Measurements from ENCODE around the gene TRPC3.

The TRPC3 gene

GRCh38 chr4:121951521-121952110 is at the start of gene TRPC3:
Gene TRPC3, minus strand, starts transcription at chr4:121952060. Its CDS starts 380 bp downstream, at chr4:121951680.
- DNase-seq = peak; percentile 5 to 68

DNA sequence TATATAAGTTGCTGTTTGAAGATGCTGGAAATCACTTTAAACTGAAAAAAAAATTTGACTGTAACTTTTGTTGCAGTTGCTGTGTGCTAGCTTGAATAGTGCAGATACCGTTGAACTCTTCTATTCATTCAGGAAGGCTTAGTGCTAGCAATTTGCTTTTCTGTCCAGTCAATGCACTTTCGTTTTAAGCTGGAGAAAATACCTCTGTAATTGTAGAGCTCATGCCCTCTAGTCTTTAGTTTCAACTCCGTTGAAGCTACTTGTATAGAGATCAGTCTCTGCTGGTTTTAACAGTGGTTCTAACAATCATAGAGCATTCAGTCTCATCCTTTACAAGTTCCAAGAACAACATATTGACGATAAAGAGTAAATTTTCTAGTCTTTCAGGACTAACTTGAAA is 49.0 kb upstream of the TRPC3 start:
- no peak for DNase-seq

- peak; percentile 94 to 95 for DNase-seq
Measured at GRCh38 chr4:121998024-121998423, 46.2 kb upstream of the TRPC3 start.

DNA sequence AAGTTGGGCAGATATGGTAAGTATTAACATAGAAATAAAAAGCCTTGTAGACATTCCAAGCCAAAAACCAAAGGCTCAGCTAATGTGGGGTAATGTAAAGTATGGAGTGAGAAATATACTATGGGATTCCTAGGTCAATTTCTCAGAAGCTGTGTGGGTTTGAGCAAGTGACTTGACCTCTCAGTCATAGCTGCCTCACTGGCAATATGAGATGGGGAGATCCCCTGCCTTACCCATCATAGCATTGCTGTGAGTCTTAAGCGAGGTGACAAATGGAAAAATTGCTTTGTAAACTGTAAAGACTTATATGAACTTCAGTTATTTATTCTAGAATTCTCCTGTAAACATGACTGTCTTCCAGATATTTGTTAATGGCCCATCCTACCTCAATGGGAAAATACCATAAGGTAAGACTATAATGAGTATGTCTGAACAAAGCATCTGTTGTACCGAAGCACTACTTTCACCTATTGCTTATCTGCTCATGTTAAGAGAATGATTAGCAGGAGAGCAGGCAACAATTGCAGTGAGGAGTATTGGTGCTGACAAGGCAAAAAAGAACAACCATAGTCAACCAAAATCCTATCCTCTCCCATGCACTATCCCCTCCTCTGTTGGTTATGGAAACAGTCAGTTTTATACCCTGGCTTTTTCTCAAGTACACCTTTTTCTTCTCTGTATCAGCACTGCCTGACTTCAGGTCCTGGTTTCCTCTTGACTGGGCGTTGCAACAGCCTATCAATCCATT is 44.1 kb upstream of the TRPC3 start:
- DNase-seq = no peak

GRCh38 chr4:121991968-121992367 is 40.1 kb upstream of the TRPC3 start:
- DNase-seq = no peak

GRCh38 chr4:121990489-121990888 is 38.6 kb upstream of the TRPC3 start:
- no peak for DNase-seq

- no peak for DNase-seq
Measured at GRCh38 chr4:121989715-121990114, 37.9 kb upstream of the TRPC3 start.

DNA sequence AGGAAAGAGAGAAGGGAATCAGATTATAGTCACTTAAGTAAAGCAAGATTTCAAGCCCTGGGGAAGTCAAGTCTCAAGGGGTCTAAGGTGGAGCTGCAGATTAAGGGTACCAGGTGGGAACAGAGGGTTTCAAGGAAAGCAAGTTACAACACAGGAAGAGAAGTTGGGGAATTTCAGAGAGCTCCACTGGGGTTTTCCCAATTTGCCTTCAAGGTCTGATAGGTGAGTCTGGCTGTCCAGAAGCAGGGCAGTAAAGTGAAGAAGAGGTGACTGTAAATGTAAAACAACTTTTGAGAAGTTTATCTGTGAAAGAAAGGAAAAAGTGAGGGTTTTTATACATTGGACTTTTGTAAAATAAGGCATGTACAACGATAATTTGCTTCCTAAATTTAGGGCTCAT is 37.1 kb upstream of the TRPC3 start:
- no peak for DNase-seq

DNA sequence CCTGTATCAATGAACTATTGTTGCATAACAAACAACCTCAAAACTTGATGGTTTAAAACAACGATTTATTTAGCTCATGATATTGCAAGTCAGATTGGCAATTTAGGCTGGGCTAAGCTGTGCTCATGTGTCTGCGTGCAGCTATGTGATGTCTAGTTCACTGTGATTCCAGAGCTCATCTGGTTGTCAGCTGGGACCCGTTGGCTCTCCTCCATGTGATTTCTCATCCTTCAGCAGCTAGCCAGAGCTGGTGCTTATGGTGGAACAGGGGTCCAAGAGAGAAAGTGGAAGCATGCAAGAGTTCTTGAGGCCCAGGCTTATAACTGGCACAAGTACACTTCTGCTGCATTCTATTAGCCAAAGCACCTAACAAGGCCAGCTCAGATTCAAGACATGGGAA is 28.8 kb upstream of the TRPC3 start:
- DNase-seq = no peak

DNA sequence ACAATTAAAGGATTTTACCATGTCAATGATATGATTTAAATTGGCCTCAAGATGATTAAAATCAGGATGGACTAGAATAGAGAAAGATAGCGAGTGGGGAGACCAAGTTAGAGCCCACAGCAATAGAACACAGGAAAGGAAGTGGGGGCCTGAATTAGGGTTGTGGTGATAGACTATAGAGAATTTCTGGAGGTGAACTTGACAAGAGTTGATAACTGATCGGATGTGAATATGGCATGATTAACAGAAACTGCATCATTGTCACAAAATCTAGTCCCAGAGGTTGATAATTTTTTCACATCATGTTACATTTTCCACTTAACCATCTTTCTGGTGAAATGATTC is 26.3 kb upstream of the TRPC3 start:
- DNase-seq = no peak

- DNase-seq = no peak
Measured at GRCh38 chr4:121977251-121978171, 25.7 kb upstream of the TRPC3 start.

GRCh38 chr4:121975784-121976183 is 23.9 kb upstream of the TRPC3 start:
- DNase-seq = no peak

GRCh38 chr4:121973816-121974215 is 22.0 kb upstream of the TRPC3 start:
- DNase-seq = no peak

DNA sequence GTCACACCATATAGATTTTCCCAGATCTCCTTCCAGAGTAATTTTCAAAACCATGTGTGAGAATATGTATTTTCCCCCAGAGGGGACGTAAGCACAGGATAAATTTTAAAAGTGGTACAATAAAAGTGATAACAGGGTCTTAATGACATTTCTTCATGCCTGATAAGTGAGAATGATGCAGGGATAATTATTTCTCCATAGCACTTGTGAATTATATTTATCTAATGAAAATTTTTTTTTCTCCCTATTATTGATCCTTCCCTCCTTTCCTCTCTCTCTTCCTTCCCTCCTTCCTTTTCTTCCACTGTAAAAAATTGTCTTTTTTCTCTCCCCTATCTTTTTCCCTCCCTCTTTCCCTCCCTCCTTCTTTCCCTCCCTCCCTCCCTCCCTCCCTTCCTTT is 17.0 kb upstream of the TRPC3 start:
- no peak for DNase-seq

DNA sequence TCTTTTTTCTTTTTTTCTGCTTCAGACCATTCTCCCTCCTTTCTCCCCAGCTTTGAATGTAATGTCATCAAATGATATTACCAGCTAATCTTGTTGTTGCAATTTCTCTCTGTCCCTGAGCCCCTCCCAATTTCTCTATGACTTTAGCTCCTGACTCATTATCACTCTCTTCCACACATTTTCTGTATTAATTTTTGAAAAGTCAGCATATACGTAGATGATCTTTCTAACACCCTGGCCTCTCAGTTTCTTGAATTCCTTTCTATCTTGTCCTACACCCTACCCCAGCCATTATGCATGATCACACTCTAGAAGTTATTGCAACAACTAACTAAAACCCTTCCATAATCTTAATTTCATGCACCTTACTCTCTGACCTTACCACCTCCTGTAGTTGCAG is 13.1 kb upstream of the TRPC3 start:
- no peak for DNase-seq

DNA sequence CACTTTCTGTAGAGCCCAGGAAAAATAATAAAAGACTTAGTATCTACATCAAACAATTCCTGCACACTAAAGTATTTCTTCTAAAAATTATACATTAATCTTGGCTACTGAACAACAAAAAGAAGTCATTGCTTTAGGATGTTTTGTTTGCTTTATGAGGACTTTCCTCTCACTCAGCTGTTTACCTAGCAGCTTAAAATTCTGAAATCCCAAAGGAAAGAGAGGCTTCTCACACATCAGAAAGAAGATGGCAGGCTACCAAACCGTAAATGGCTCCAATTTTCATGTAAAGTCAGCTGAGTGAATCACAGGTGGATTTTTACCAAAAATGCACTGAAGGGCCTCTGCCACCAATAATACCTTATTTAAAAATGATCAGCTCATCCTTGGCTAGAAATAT is 9.0 kb upstream of the TRPC3 start:
- DNase-seq = no peak

- no peak for DNase-seq
Measured at GRCh38 chr4:121958777-121959176, 6.9 kb upstream of the TRPC3 start.

DNA sequence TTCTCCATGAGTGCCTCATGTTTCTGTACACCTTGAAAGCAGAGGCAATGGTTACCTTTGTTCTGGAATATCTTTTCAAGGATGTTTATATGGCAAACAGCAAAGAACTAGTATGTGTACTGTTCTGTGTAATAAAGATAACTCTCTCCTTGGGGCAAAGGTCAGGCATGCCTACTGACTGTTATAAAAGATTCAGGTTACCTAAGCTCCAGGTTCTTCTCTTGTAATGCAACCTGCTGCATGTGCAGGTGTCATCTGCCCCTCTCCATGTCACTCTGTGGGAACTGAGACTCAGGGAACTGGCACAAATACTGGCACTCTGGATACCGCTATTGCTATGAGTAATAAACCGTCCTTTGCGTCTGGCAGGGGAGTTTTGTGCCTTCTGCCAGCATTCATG is 5.4 kb upstream of the TRPC3 start:
- DNase-seq = no peak

DNA sequence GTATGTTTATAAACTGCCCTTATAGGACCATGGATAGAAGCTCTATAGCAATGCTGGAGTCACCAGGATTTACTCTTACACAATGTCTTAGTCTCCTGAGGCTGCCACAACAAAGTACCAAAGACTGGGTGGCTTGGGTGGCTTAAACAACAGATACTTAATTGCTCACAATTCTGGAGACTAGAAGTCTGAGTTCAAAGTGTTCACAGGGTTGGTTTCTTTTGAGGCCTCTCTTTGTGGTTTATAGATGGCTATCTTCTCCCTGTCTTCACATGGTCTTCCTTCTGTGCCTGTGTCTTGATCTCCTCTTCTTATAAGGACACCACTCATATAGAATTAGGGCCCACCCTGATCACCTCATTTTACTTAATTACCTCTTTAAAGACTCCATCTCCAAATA is 2.0 kb upstream of the TRPC3 start:
- DNase-seq = no peak

DNA sequence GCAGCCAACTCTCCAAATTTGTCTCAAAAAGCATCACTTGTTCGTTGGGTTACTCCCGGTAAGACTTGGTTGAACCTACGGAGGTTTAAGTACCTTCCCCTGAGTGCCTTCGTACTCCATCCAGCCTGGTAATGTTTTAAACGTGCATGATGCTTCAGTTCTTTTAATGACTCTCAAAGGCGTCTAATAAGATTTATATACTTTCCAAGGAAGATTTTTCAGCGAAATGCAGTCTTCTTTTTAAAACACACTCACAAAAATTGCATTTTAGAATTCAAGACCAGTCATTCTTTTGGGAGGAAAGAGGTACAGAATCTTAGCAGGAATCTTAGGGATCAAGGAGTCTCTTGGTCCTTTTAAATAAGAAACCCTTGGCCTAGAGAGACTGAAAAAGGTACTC is 430 bp upstream of the TRPC3 start:
- DNase-seq = no peak

DNA sequence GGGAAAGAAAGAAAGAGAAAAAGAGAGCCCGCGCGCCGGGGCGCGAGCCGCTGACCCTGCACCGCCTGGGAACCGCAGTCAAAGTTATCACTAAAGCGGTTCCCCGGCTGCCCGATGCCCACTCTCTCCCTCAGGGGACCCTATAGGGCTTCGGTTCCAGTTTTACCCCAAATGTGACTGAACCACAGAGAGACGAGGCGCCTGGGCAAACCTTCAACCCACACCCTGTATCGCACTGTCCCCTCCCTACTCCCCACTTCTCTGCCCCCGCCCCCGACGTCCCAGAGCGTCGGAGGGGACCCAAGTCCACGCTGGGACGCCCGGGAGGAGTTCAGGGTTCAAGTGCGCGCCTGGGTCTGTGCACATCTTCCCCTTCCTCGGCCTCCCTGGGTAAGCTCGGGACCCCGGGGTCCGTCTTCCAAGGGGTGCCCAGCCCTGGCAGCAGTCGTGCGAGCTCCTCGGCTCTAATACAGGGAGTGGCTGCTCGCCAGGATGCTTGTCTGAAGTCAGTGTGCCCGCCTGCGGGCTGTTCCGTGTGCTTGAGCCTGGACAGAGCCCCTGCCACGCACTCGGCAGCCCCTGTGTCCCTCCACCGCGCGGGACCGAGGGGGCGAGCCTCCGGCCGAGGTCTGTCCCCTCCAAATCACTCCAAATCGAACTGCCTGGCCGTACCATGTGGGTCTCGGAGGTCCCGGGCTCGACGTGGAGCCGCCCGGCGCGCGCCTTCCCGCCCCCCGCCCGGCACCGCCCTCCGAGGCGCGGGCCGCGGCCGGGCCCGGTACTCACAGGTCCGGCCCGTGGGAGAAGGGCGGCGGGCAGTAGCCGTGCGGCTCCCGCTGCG is 960 bp downstream of the TRPC3 start:
- peak in 1 of 2 experiments; percentile 43 for DNase-seq

DNA sequence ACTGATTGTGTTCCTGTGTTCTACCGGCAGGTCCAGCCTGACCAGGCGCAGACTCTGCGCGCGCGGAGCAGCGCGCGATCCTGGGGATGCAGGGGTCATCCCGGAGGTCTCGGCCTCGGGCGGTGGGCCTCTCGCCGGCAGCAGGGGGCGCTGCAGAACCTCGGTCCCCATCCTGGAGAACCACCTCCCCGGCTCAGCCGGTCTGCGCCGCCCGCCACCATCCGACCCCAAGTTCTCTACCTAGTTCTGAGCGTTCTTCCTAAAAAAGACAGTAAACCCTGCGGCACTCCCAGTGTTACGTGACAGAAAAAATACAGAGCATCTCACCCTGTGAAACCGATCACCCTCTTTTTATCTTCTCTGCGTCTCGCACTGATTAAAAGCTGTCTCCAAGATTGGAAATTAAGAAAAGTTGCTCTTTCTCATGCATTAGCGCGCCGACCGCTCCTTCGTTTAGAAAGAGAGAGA is 1.6 kb downstream of the TRPC3 start:
- peak in 1 of 2 experiments; percentile 82 for DNase-seq

DNA sequence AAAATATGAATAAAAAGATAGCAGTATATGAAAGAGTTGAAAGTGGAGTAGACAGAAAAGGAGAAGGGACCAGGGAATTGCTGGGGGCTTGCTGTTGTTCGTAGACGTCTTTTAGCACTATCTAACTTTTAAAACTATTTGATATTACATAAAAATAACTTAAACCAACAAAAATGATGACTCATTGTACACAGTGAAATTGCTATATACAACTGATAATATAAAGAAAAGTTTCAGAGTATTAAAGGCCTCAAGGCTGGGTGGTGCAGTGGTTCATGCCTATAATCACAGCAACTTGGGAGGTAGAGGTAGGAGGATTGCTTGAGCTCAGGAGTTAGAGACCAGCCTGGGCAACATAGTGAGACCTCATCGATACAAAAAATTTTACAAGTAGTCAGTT is 5.2 kb downstream of the TRPC3 start:
- DNase-seq = no peak
